K562 (cell line): ENCODE results near the gene TIAM1. TPM values are rescaled to one million over a fixed set of nuclear protein-coding genes. Genes with fewer than 3 reads are reported as not detected.

Experiments
- ATAC-seq: fragments of 200-7000 bp; cut with Tn5 transposase; 3 replicates; pipeline ENCODE4 v1.9.1; 2020; ENCODE audit warnings: moderate library complexity
- BruUV-seq: library from RNA; stranded (reverse); fragments of 400-500 nt; replicated peaks from 2 replicates; lab custom pipeline; 2021; lab: Mats Ljungman, UMichigan
- CTCF ChIA-PET: fragments of 300-600 bp; formaldehyde crosslinking; extraction: SDS; loops from one replicate; lab custom pipeline; 2021; ENCODE audit warnings: low intra/inter-chr PET ratio; lab: Yijun Ruan, JAX
- POLR2A ChIA-PET: fragments of 300-600, 350-650 bp; sonication (Branson Sonifier 250); formaldehyde crosslinking; extraction: SDS; loops from one replicate; lab custom pipeline; 2021; ENCODE audit warnings: antibody characterized with exemption, inconsistent platforms; lab: Yijun Ruan, JAX
- DNase-seq, 4 experiments: peaks; one replicate each; pipeline versions ENCODE4 v3.0.0 to v3.0.0-alpha.2; 2011 to 2018; ENCODE audit warnings: low spot score in 3 of 4, mixed read lengths in 3 of 4; ENCODE audit errors: extremely low read depth in 1 of 4
- FAIRE-seq: peaks from 2 replicates; lab custom pipeline; 2011; peaks lifted over from hg19 to GRCh38; lab: Jason Lieb, UNC
- H2AFZ ChIP-seq: 2 replicates; pipeline ENCODE4 v1.6.0; 2011; ENCODE audit warnings: low read depth, low read length, control low read depth, inconsistent platforms
- H3K27ac ChIP-seq: fragments of 200-600 bp; 3 replicates; pipeline ENCODE4 v1.8.0; 2011; ENCODE audit warnings: low read depth, mild to moderate bottlenecking, control low read depth, inconsistent platforms, low read length, moderate library complexity, mixed read lengths; ENCODE audit errors: extremely low read depth
- H3K27me3 ChIP-seq, 2 experiments: fragments of 300-600 bp in 1 of 2; 2 replicates in 1 of 2; 3 replicates in 1 of 2; pipeline versions ENCODE4 v1.6.0 to v1.8.0; 2011; ENCODE audit warnings: inconsistent platforms in 2 of 2, low read length in 2 of 2, mild to moderate bottlenecking in 1 of 2, mixed read lengths in 1 of 2, moderate library complexity in 1 of 2; ENCODE audit not compliant: control insufficient read depth in 2 of 2, insufficient read depth in 2 of 2
- H3K36me3 ChIP-seq: fragments of 300-600 bp; 3 replicates; pipeline ENCODE4 v1.8.0; 2011; ENCODE audit warnings: mild to moderate bottlenecking, low read length, inconsistent platforms; ENCODE audit not compliant: control insufficient read depth, insufficient read depth
- H3K4me1 ChIP-seq, 2 experiments: fragments of 200-600 bp in 1 of 2; replicated peaks in 1 of 2; 2 replicates in 1 of 2; 3 replicates in 1 of 2; pipeline versions ENCODE4 v1.5.1 to v1.8.0; 2011; ENCODE audit warnings: inconsistent platforms in 2 of 2, low read length in 2 of 2, mild to moderate bottlenecking in 1 of 2, mixed read lengths in 1 of 2, moderate library complexity in 1 of 2; ENCODE audit not compliant: control insufficient read depth in 2 of 2, insufficient read depth in 2 of 2
- H3K4me2 ChIP-seq: 2 replicates; pipeline ENCODE4 v1.6.1; 2011; ENCODE audit warnings: low read length, control low read depth, inconsistent platforms, mixed read lengths; ENCODE audit not compliant: insufficient read depth
- H3K4me3 ChIP-seq: fragments of 200-600 bp; sonication (generic), shearing (Covaris generic); 2 replicates; pipeline ENCODE4 v1.5.1; 2016; ENCODE audit warnings: control low read depth, inconsistent platforms
- H3K79me2 ChIP-seq: fragments of 200-600 bp; 3 replicates; pipeline ENCODE4 v1.8.0; 2011; ENCODE audit warnings: low read length, inconsistent platforms; ENCODE audit not compliant: control insufficient read depth, insufficient read depth
- H3K9ac ChIP-seq, 2 experiments: 2 replicates each; pipeline versions ENCODE4 v1.6.0 to v1.6.1; 2011; ENCODE audit warnings: low read depth in 2 of 2, low read length in 2 of 2, control low read depth in 1 of 2, inconsistent platforms in 1 of 2, mild to moderate bottlenecking in 1 of 2, mixed read lengths in 1 of 2; ENCODE audit not compliant: insufficient read depth in 1 of 2
- H3K9me1 ChIP-seq: one replicate; pipeline ENCODE4 v1.6.0; 2011; ENCODE audit warnings: inconsistent platforms, mild to moderate bottlenecking, low read length, moderate library complexity; ENCODE audit not compliant: control insufficient read depth, insufficient read depth
- H3K9me3 ChIP-seq: replicated peaks from 2 replicates; pipeline ENCODE4 v1.5.1; 2011; ENCODE audit warnings: low read depth, low read length, inconsistent platforms; ENCODE audit not compliant: control insufficient read depth, insufficient read depth
- H4K20me1 ChIP-seq: replicated peaks from 2 replicates; pipeline ENCODE4 v1.6.1; 2011; ENCODE audit warnings: low read length, inconsistent platforms, mixed read lengths; ENCODE audit not compliant: control insufficient read depth, insufficient read depth
- CREM ChIP-seq: IDR thresholded peaks from 2 replicates; pipeline ENCODE4 v1.6.1; 2014; ENCODE audit warnings: antibody characterized with exemption, low read depth
- CTCF ChIP-seq, 3 experiments: IDR thresholded peaks in 2 of 3; conservative IDR thresholded peaks in 1 of 3; 2 replicates each; pipeline ENCODE4 v1.5.1; 2011 to 2012; ENCODE audit warnings: low read length in 3 of 3, mild to moderate bottlenecking in 3 of 3, control low read depth in 2 of 3, improper control_type of control experiment in 1 of 3, inconsistent platforms in 1 of 3, low read depth in 1 of 3, mixed read lengths in 1 of 3, moderate library complexity in 1 of 3; ENCODE audit not compliant: insufficient read depth in 2 of 3
- CUX1 ChIP-seq: fragments of 200-800 bp; sonication (Bioruptor generic); IDR thresholded peaks from 2 replicates; pipeline ENCODE4 v1.6.1; 2016; ENCODE audit warnings: missing genetic modification characterization, missing compliant biosample characterization
- ELK1 ChIP-seq: sonication (generic); formaldehyde crosslinking; IDR thresholded peaks from 2 replicates; pipeline ENCODE4 v1.8.1; 2022; ENCODE audit warnings: missing genetic modification reagents
- FOSL1 ChIP-seq: fragments of 200-800 bp; sonication (Bioruptor generic); conservative IDR thresholded peaks from 2 replicates; pipeline ENCODE4 v1.6.1; 2016; ENCODE audit warnings: missing genetic modification characterization, missing compliant biosample characterization
- L3MBTL2 ChIP-seq: fragments of 450-650 bp; IDR thresholded peaks from 2 replicates; pipeline ENCODE4 v1.6.1; 2016; ENCODE audit warnings: mild to moderate bottlenecking, moderate library complexity
- NFIC ChIP-seq: fragments of 450-650 bp; IDR thresholded peaks from 2 replicates; pipeline ENCODE4 v1.6.1; 2017; ENCODE audit warnings: mild to moderate bottlenecking, inconsistent platforms
- POLR2B ChIP-seq: fragments of 450-650 bp; IDR thresholded peaks from 2 replicates; pipeline ENCODE4 v1.6.1; 2018; ENCODE audit warnings: low read depth; ENCODE audit not compliant: partially characterized antibody
- PRPF4 ChIP-seq: fragments of 200-400 bp; formaldehyde crosslinking; IDR thresholded peaks from one replicate; pipeline ENCODE4 v1.6.1; 2017; ENCODE audit warnings: low read length, low read depth, mild to moderate bottlenecking; ENCODE audit not compliant: insufficient read depth, poor library complexity, severe bottlenecking
- RAD21 ChIP-seq, 2 experiments: fragments of 250-450 bp in 1 of 2; fragments of 450-650 bp in 1 of 2; sonication (Bioruptor Pico) in 1 of 2; formaldehyde crosslinking in 1 of 2; IDR thresholded peaks in 1 of 2; conservative IDR thresholded peaks in 1 of 2; 2 replicates each; pipeline versions ENCODE4 v1.4.0 to v1.8.0; 2020 to 2022; ENCODE audit warnings: mild to moderate bottlenecking in 2 of 2, moderate library complexity in 1 of 2
- SMC3 ChIP-seq: conservative IDR thresholded peaks from 2 replicates; pipeline ENCODE4 v1.6.1; 2011; ENCODE audit warnings: low read depth, low read length, improper control_type of control experiment; ENCODE audit not compliant: insufficient read depth
- SNRNP70 ChIP-seq: fragments of 200-400 bp; formaldehyde crosslinking; optimal IDR thresholded peaks from 2 replicates; pipeline ENCODE3; 2017; ENCODE audit warnings: low read depth, low read length
- ZBTB8A ChIP-seq: fragments of 450-650 bp; IDR thresholded peaks from 2 replicates; pipeline ENCODE4 v1.6.1; 2018; ENCODE audit warnings: mild to moderate bottlenecking, moderate library complexity; ENCODE audit not compliant: partially characterized antibody
- WGBS: fragments of 100-300 bp; shearing (Covaris generic); methylation state at CpG from one replicate; pipeline ENCODE4 v1.1.6; 2016; ENCODE audit warnings: low coverage, mixed read lengths; ENCODE audit not compliant: insufficient coverage; ENCODE audit errors: missing lambda C conversion rate; 5-methylcytosine and 5-hydroxymethylcytosine counted together
- in situ Hi-C: fragments of 300-500 bp; cut with MboI; formaldehyde crosslinking; loops from 4 replicates; pipeline ENCODE4 v1.15.0; 2018; ENCODE audit warnings: inconsistent platforms, mixed read lengths
- intact Hi-C: fragments of 100-400 bp; cut with micrococcal nuclease; formaldehyde crosslinking; loops from 2 replicates; pipeline ENCODE4 v1.14.2; 2022
- polyA plus RNA-seq, 8 experiments: library from polyadenylated mRNA; depleted of rRNA in 4 of 8; stranded (reverse) in 5 of 8; unstranded in 3 of 8; fragments of >200 nt; fragmentation: Nextera tagmentation in 2 of 8; fragmentation: Illumina TruSeq in 1 of 8; extraction: Ambion mirVana in 2 of 8; extraction: Trizol in 1 of 8; gene quantifications; 2 replicates each; pipeline versions ENCODE4 v1.2.1 to v1.2.3, GENCODE V29; 2011 to 2014; ENCODE audit warnings: inconsistent platforms in 1 of 8, missing spikeins in 1 of 8
- total RNA-seq, 7 experiments: library from RNA; depleted of rRNA in 6 of 7; stranded (reverse); fragments of >200 nt in 6 of 7; fragmentation: Illumina TruSeq in 2 of 7; extraction: Trizol in 2 of 7; gene quantifications; 2 replicates each; pipeline versions ENCODE4 v1.2.1 to v1.2.3, GENCODE V29; 2011 to 2021; ENCODE audit warnings: low replicate concordance in 1 of 7

Gene TIAM1
- total and polyA plus RNA-seq, 9 of the 15 experiments (the other 6 are each of a cell fraction or from before 2014, with no cell fraction given), result 0.11 TPM; not detected in 8

GRCh38 chr21:31198575-31198974 lies 145.5 kb downstream of the TIAM1 start (continued):
- TF ChIP-seq CTCF (IDR thresholded peaks at IDR 0.05 in 2 of 3, conservative IDR thresholded peaks at IDR 0.05 in 1 of 3; ENCODE audit: insufficient read depth in 2 of 3, low read depth in 1 of 3, low read length in 3 of 3) (peak in 2 of 3 experiments; percentile 60 to 85; a peak in 4 of 6 replicates), SMC3 (peak; percentile 54; the same call in 1 of the 2 replicates), POLR2B (no peak), NFIC (peak; percentile 69), CREM (no peak), L3MBTL2 (0 out of 2 replicates have a peak, but pooled peaks have one; percentile 15), RAD21 (CRISPR knock-in tag; conservative IDR thresholded peaks at IDR 0.05 in 1 of 2, IDR thresholded peaks at IDR 0.05 in 1 of 2) (peak; percentile 73 to 90), ZBTB8A (no peak)
- TF ChIP-seq, all 486 proteins: peak for 7

- Histone ChIP-seq H3K4me1 (no peaks in the 10 kb centered on the region), H3K4me2 (no peak overlapping the region), H3K36me3 (no peaks in the 10 kb centered on the region), H3K9me1 (no peaks in the 10 kb centered on the region), H3K79me2 (no peaks in the 10 kb centered on the region), H3K4me3 (no peak overlapping the region), H4K20me1 (no peaks in the 10 kb centered on the region), H3K9me3 (no peaks in the 10 kb centered on the region), H3K27me3 (peaks cover 9 to 20% of the 10 kb centered on the region in 2 experiments), H2AFZ (no peak overlapping the region), H3K27ac (no peak overlapping the region), H3K9ac (no peak overlapping the region)
- intact Hi-C loops (no loop called here), in situ Hi-C loops (loop anchor here (5.0 kb wide), 1 partner anchor 406 kb away; no protein-coding TSS in a partner anchor)
- DNase-seq, result no peak
- ChIA-PET POLR2A (no interaction called here), CTCF (interaction anchor here (3.0 kb wide), 1 partner anchor 384 kb away, joined by 19 read pairs; no protein-coding TSS in a partner anchor)
- BruUV-seq, result no TSS peak
- no peak for ATAC-seq
- 0% methylated on average over 2 of the region's 2 CpGs for WGBS
- no peak for FAIRE-seq
- no peak for TF ChIP-seq ELK1
- TF ChIP-seq PRPF4, result no peak
- TF ChIP-seq SNRNP70, result no peak
- TF ChIP-seq CUX1 (CRISPR knock-in tag), result no peak
- no peak for TF ChIP-seq FOSL1
Measured at GRCh38 chr21:31196724-31197123, 147.3 kb downstream of the TIAM1 start.
